HepG2 (cell line): ENCODE measurements around the gene NRL. TPM values are rescaled to one million over a fixed set of nuclear protein-coding genes. Genes with fewer than 3 reads are reported as not detected.

Source experiments
- FOXC1 ChIP-seq: sonication (generic); formaldehyde crosslinking; IDR thresholded peaks from 2 replicates; pipeline ENCODE4 v1.8.0; 2022; ENCODE audit warnings: mild to moderate bottlenecking, missing genetic modification reagents, borderline replicate concordance
- KMT2A ChIP-seq: sonication (generic); formaldehyde crosslinking; IDR thresholded peaks from 2 replicates; pipeline ENCODE4 v1.4.0; 2020; ENCODE audit warnings: missing genetic modification reagents
- MBD4 ChIP-seq: IDR thresholded peaks from 2 replicates; pipeline ENCODE4 v1.6.1; 2012; ENCODE audit warnings: low read length, inconsistent platforms, borderline replicate concordance
- MED8 ChIP-seq: sonication (generic); formaldehyde crosslinking; IDR thresholded peaks from 2 replicates; pipeline ENCODE4 v1.8.1; 2023; ENCODE audit warnings: mild to moderate bottlenecking, missing genetic modification reagents; ENCODE audit not compliant: insufficient replicate concordance
- NFYC ChIP-seq: IDR thresholded peaks from 2 replicates; pipeline ENCODE4 v1.6.1; 2016; ENCODE audit warnings: missing genetic modification reagents, missing compliant biosample characterization
- PCBP2 ChIP-seq: fragments of 200-400 bp; formaldehyde crosslinking; optimal IDR thresholded peaks from 2 replicates; pipeline ENCODE3; 2018; ENCODE audit warnings: low read length, low read depth; ENCODE audit not compliant: poor library complexity, severe bottlenecking
- TCF7L2 ChIP-seq: IDR thresholded peaks from 2 replicates; pipeline ENCODE4 v1.6.1; 2011; ENCODE audit warnings: mild to moderate bottlenecking, low read depth, low read length, moderate library complexity
- TSC22D2 ChIP-seq: sonication (generic); formaldehyde crosslinking; IDR thresholded peaks from 2 replicates; pipeline ENCODE4 v1.5.1; 2020; ENCODE audit warnings: missing genetic modification reagents, mild to moderate bottlenecking, borderline replicate concordance
- ZC3H13 ChIP-seq: sonication (generic); formaldehyde crosslinking; IDR thresholded peaks from 2 replicates; pipeline ENCODE4 v1.8.1; 2023; ENCODE audit warnings: mild to moderate bottlenecking, missing genetic modification reagents, moderate library complexity
- ZEB1 ChIP-seq: IDR thresholded peaks from 2 replicates; pipeline ENCODE4 v1.6.1; 2012; ENCODE audit warnings: mild to moderate bottlenecking, low read depth, inconsistent platforms; ENCODE audit not compliant: insufficient replicate concordance
- ZNF550 ChIP-seq: sonication (generic); formaldehyde crosslinking; IDR thresholded peaks from 2 replicates; pipeline ENCODE4 v1.4.0; 2020; ENCODE audit warnings: mild to moderate bottlenecking, missing genetic modification reagents, borderline replicate concordance
- ZNF776 ChIP-seq: sonication (generic); formaldehyde crosslinking; IDR thresholded peaks from 2 replicates; pipeline ENCODE4 v1.4.0; 2020; ENCODE audit warnings: mild to moderate bottlenecking, missing genetic modification reagents
- ZNF850 ChIP-seq: sonication (generic); formaldehyde crosslinking; conservative IDR thresholded peaks from 2 replicates; pipeline ENCODE4 v1.9.0; 2021; ENCODE audit warnings: mild to moderate bottlenecking, missing genetic modification reagents
- polyA plus RNA-seq, 8 experiments: library from polyadenylated mRNA; depleted of rRNA in 3 of 8; stranded (reverse) in 7 of 8; unstranded in 1 of 8; fragments of >200 nt; fragmentation: Illumina TruSeq in 4 of 8; extraction: Trizol in 4 of 8; gene quantifications; 2 replicates each; pipeline versions ENCODE4 v1.2.1 to v1.2.3, GENCODE V29; 2011 to 2016; ENCODE audit warnings: low read depth in 4 of 8, missing spikeins in 1 of 8, mixed read lengths in 1 of 8; ENCODE audit not compliant: insufficient read depth in 1 of 8
- total RNA-seq, 5 experiments: library from RNA; depleted of rRNA; stranded (reverse); fragments of >200 nt; fragmentation: Illumina TruSeq; extraction: Trizol; gene quantifications; 2 replicates each; pipeline ENCODE4 v1.2.3, GENCODE V29; 2016; ENCODE audit warnings: low read depth in 1 of 5
- TF ChIP-seq, protein P1 (sequence below): sonication (generic); formaldehyde crosslinking; IDR thresholded peaks from 2 replicates; pipeline ENCODE4 v1.4.0; 2020; ENCODE audit warnings: missing genetic modification reagents; ENCODE audit errors: not compliant biosample characterization
- TF ChIP-seq, protein P2 (sequence below): sonication (generic); formaldehyde crosslinking; IDR thresholded peaks from 2 replicates; pipeline ENCODE4 v1.9.0; 2022; ENCODE audit warnings: low read depth, missing genetic modification reagents
- TF ChIP-seq, protein P3 (sequence below): sonication (generic); formaldehyde crosslinking; IDR thresholded peaks from 2 replicates; pipeline ENCODE4 v1.5.0; 2020; ENCODE audit warnings: mild to moderate bottlenecking, missing genetic modification reagents, borderline replicate concordance
- TF ChIP-seq, protein P4 (sequence below): sonication (generic); formaldehyde crosslinking; conservative IDR thresholded peaks from 2 replicates; pipeline ENCODE4 v1.8.1; 2023; ENCODE audit warnings: missing genetic modification reagents

The NRL gene
- total and polyA plus RNA-seq, 2 of the 13 experiments (the other 11 are each of a cell fraction or from before 2014, with no cell fraction given): 2.5 to 4.7 TPM

DNA sequence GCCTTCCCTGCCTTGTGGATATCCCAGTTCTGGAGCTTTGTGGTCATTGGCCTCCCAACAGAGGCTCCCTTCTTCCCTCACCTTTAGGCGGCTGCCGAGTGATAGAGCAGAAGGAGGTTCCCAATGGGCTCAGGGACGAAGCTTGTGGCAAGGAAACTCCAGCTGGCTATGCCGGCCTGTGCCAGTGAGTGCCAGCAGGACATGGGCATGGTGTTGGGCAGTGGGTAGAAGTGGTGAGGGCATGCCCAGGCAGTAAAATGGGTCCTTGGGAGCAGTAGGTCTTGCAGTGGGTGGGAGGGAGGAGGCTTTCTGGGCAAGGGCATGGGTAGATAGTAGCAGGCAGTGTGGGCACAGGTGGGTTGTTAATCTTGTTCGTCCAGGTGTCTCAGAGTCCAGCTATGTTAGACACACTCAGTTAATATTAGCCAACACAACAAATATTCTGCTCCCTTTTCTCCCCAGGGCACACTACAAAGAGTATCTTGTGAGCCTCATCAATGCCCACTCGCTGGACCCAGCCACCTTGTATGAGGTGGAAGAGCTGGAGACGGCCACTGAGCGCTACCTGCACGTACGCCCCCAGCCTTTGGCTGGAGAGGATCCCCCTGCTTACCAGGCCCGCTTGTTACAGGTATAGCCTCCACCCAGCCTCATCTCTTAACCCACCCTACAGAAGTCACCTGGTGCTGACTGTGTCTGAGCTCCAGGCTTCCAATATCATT lies 45.2 kb upstream of the NRL start (continued):
- no peak for TF ChIP-seq ZNF850 (CRISPR knock-in tag)
- peak; percentile 43; the same call in 1 of the 2 replicates for TF ChIP-seq KMT2A (CRISPR knock-in tag)
- TF ChIP-seq, protein P1, sequence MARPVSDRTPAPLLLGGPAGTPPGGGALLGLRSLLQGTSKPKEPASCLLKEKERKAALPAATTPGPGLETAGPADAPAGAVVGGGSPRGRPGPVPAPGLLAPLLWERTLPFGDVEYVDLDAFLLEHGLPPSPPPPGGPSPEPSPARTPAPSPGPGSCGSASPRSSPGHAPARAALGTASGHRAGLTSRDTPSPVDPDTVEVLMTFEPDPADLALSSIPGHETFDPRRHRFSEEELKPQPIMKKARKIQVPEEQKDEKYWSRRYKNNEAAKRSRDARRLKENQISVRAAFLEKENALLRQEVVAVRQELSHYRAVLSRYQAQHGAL (CRISPR knock-in tag): no peak
- TF ChIP-seq ZC3H13 (CRISPR knock-in tag): no peak
- TF ChIP-seq, protein P2, sequence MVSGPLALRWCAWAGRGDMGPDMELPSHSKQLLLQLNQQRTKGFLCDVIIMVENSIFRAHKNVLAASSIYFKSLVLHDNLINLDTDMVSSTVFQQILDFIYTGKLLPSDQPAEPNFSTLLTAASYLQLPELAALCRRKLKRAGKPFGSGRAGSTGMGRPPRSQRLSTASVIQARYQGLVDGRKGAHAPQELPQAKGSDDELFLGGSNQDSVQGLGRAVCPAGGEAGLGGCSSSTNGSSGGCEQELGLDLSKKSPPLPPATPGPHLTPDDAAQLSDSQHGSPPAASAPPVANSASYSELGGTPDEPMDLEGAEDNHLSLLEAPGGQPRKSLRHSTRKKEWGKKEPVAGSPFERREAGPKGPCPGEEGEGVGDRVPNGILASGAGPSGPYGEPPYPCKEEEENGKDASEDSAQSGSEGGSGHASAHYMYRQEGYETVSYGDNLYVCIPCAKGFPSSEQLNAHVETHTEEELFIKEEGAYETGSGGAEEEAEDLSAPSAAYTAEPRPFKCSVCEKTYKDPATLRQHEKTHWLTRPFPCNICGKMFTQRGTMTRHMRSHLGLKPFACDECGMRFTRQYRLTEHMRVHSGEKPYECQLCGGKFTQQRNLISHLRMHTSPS: no peak
- TF ChIP-seq TCF7L2: no peak
- no peak for TF ChIP-seq MBD4
- TF ChIP-seq, protein P3, sequence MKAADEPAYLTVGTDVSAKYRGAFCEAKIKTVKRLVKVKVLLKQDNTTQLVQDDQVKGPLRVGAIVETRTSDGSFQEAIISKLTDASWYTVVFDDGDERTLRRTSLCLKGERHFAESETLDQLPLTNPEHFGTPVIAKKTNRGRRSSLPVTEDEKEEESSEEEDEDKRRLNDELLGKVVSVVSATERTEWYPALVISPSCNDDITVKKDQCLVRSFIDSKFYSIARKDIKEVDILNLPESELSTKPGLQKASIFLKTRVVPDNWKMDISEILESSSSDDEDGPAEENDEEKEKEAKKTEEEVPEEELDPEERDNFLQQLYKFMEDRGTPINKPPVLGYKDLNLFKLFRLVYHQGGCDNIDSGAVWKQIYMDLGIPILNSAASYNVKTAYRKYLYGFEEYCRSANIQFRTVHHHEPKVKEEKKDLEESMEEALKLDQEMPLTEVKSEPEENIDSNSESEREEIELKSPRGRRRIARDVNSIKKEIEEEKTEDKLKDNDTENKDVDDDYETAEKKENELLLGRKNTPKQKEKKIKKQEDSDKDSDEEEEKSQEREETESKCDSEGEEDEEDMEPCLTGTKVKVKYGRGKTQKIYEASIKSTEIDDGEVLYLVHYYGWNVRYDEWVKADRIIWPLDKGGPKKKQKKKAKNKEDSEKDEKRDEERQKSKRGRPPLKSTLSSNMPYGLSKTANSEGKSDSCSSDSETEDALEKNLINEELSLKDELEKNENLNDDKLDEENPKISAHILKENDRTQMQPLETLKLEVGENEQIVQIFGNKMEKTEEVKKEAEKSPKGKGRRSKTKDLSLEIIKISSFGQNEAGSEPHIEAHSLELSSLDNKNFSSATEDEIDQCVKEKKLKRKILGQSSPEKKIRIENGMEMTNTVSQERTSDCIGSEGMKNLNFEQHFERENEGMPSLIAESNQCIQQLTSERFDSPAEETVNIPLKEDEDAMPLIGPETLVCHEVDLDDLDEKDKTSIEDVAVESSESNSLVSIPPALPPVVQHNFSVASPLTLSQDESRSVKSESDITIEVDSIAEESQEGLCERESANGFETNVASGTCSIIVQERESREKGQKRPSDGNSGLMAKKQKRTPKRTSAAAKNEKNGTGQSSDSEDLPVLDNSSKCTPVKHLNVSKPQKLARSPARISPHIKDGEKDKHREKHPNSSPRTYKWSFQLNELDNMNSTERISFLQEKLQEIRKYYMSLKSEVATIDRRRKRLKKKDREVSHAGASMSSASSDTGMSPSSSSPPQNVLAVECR: 0 out of 2 replicates have a peak, but pooled peaks have one; percentile 21
- TF ChIP-seq ZNF550 (CRISPR knock-in tag): peak; percentile 91; the same call in 1 of the 2 replicates
- TF ChIP-seq ZEB1: peak; percentile 3
- TF ChIP-seq PCBP2: no peak
- TF ChIP-seq MED8: no peak
- 0 out of 2 replicates have a peak, but pooled peaks have one; percentile 31 for TF ChIP-seq ZNF776 (CRISPR knock-in tag)
- TF ChIP-seq, protein P4, sequence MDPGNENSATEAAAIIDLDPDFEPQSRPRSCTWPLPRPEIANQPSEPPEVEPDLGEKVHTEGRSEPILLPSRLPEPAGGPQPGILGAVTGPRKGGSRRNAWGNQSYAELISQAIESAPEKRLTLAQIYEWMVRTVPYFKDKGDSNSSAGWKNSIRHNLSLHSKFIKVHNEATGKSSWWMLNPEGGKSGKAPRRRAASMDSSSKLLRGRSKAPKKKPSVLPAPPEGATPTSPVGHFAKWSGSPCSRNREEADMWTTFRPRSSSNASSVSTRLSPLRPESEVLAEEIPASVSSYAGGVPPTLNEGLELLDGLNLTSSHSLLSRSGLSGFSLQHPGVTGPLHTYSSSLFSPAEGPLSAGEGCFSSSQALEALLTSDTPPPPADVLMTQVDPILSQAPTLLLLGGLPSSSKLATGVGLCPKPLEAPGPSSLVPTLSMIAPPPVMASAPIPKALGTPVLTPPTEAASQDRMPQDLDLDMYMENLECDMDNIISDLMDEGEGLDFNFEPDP: 0 out of 2 replicates have a peak, but pooled peaks have one; percentile 82
- no peak for TF ChIP-seq FOXC1 (CRISPR knock-in tag)
- TF ChIP-seq NFYC (CRISPR knock-in tag): no peak
- no peak for TF ChIP-seq TSC22D2 (CRISPR knock-in tag)
